ENCODE data around the gene SPACA4. TPM values are rescaled to one million over a fixed set of nuclear protein-coding genes. Genes with fewer than 3 reads are reported as not detected.

The SPACA4 gene
- total and polyA plus RNA-seq, 4 donors: not detected

DNA sequence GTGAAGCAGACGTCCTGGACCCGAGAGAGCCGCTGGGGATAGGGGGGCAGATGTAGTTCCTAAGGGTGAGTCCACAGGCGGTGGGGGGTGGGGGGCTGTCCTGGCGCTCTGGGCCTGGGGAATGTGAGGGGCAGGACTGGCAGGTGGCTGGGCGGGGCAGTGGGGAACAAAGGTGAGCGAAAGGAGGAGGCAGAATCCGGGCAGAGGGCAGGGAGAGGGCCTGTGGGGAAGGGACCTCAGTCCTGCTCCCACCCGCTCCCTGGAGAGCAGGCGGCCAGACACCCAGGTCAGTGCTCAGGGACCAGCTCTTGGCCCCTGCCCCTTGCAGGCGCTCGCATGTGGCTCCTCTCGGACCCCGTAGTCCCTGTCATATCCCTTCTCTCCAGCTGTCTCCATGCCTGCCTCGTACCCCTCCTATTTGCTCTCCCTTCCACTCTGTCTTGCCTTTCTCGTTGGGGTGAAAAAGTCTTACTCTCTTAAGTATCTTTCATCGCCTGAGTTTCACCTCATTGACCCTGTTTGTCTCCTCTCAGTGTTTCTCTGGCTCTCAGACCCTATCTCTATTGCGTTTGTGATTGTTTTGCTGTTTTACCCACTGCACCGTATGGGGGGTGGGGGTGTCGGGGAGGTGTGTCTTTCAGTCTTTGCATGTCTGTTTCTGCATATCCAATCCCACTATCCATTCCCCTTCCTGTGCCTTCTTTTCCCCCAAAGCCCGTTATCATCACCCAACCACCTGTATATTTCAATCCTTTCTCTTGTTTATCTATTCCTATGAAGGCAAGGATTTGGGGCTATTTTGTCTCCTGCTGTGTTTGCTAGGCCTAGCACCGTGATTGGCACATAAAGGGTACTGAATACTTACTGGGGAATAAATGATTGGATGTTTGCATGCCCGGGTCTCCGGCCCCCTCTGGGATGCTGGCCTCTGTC is 18.5 kb downstream of the SPACA4 start:
- 29% methylated on average over 24 of the region's 24 CpGs for WGBS

DNA sequence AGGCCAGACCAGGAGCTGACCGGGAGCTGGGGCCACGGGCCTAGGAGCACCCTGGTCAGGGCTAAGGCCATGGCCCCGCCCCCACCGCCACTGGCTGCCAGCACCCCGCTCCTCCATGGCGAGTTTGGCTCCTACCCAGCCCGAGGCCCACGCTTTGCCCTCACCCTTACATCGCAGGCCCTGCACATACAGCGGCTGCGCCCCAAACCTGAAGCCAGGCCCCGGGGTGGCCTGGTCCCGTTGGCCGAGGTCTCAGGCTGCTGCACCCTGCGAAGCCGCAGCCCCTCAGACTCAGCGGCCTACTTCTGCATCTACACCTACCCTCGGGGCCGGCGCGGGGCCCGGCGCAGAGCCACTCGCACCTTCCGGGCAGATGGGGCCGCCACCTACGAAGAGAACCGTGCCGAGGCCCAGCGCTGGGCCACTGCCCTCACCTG is 19.4 kb downstream of the SPACA4 start:
- peak; percentile 35 for DNase-seq (ENCODE audit: low spot score)
- Histone ChIP-seq H3K9me3 (ENCODE audit: control insufficient read depth in 4 of 4, low read length in 3 of 4) (no peaks in the 10 kb centered on the region), H3K9ac (ENCODE audit: low read depth in 1 of 2, low read length in 2 of 2) (no peak overlapping the region), H3K27ac (ENCODE audit: low read depth in 1 of 2, low read length in 2 of 2) (no peak overlapping the region), H3K4me3 (ENCODE audit: low read depth in 1 of 3, low read length in 3 of 3) (peak overlapping the region in 1 of 3 donors; percentile 41), H3K27me3 (ENCODE audit: control insufficient read depth in 4 of 4, insufficient read depth in 4 of 4, low read length in 3 of 4) (no peaks in the 10 kb centered on the region), H3K36me3 (ENCODE audit: control insufficient read depth in 4 of 4, insufficient read depth in 3 of 4, low read depth in 1 of 4, low read length in 3 of 4) (peaks cover 0 to 2% (median 0%) of the 10 kb centered on the region in 4 donors), H3K4me1 (ENCODE audit: control insufficient read depth in 4 of 4, insufficient read depth in 4 of 4, low read length in 3 of 4) (peaks cover 12 to 64% (median 40%) of the 10 kb centered on the region in 4 donors)
- WGBS: 77% methylated on average over 30 of the region's 30 CpGs
- no peak for TF ChIP-seq GABPA (IDR thresholded peaks at IDR 0.05 in 1 of 2, conservative IDR thresholded peaks at IDR 0.05 in 1 of 2)
- TF ChIP-seq, protein P1, sequence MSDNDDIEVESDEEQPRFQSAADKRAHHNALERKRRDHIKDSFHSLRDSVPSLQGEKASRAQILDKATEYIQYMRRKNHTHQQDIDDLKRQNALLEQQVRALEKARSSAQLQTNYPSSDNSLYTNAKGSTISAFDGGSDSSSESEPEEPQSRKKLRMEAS (IDR thresholded peaks at IDR 0.05): no peak
- TF ChIP-seq FOXA1 (IDR thresholded peaks at IDR 0.05): no peak
- TF ChIP-seq HNF4G (IDR thresholded peaks at IDR 0.05): no peak
- TF ChIP-seq JUND (IDR thresholded peaks at IDR 0.05): no peak
- TF ChIP-seq RAD21 (IDR thresholded peaks at IDR 0.05): no peak
- no peak for TF ChIP-seq SP1 (IDR thresholded peaks at IDR 0.05)
- no peak for TF ChIP-seq TAF1 (conservative IDR thresholded peaks at IDR 0.05)
- TF ChIP-seq FOXA2 (IDR thresholded peaks at IDR 0.05): no peak
- TF ChIP-seq ZBTB33 (IDR thresholded peaks at IDR 0.05): no peak
- no peak for TF ChIP-seq NR2F2 (IDR thresholded peaks at IDR 0.05)

More for the DNA sequence above, 18.5 kb downstream of the SPACA4 start:
- TF ChIP-seq HNF4A (conservative IDR thresholded peaks at IDR 0.05) (peak in 1 of 2 donors; percentile 3), FOXA2 (IDR thresholded peaks at IDR 0.05) (no peak)
- H3K27ac ChIP-seq (ENCODE audit: low read depth in 1 of 2, low read length in 2 of 2): peak overlapping the region; percentile 20 to 76
- peak overlapping the region; percentile 21 to 59 (median 57) for H3K4me3 ChIP-seq (ENCODE audit: low read depth in 1 of 3, low read length in 3 of 3)
- H3K9ac ChIP-seq (ENCODE audit: low read depth in 1 of 2, low read length in 2 of 2): peak overlapping the region in 1 of 2 donors; percentile 60
- no peaks in the 10 kb centered on the region for H3K36me3 ChIP-seq (ENCODE audit: control insufficient read depth in 4 of 4, insufficient read depth in 3 of 4, low read depth in 1 of 4, low read length in 3 of 4)
- no peaks in the 10 kb centered on the region for H3K9me3 ChIP-seq (ENCODE audit: control insufficient read depth in 4 of 4, low read length in 3 of 4)
- H3K4me1 ChIP-seq (ENCODE audit: control insufficient read depth in 4 of 4, insufficient read depth in 4 of 4, low read length in 3 of 4): peaks cover 10 to 56% (median 40%) of the 10 kb centered on the region in 4 donors
- H3K27me3 ChIP-seq (ENCODE audit: control insufficient read depth in 4 of 4, insufficient read depth in 4 of 4, low read length in 3 of 4): no peaks in the 10 kb centered on the region
- DNase-seq (ENCODE audit: low spot score): peak; percentile 64

GRCh38 chr19:48627201-48627864 is 20.8 kb downstream of the SPACA4 start:
- peaks cover 0 to 7% (median 1%) of the 10 kb centered on the region in 4 donors for H3K36me3 ChIP-seq (ENCODE audit: control insufficient read depth in 4 of 4, insufficient read depth in 3 of 4, low read depth in 1 of 4, low read length in 3 of 4)
- H3K27ac ChIP-seq (ENCODE audit: low read depth in 1 of 2, low read length in 2 of 2): peak overlapping the region in 1 of 2 donors; percentile 51
- H3K4me3 ChIP-seq (ENCODE audit: low read depth in 1 of 3, low read length in 3 of 3): no peak overlapping the region
- H3K9me3 ChIP-seq (ENCODE audit: control insufficient read depth in 4 of 4, low read length in 3 of 4): no peaks in the 10 kb centered on the region
- H3K9ac ChIP-seq (ENCODE audit: low read depth in 1 of 2, low read length in 2 of 2): no peak overlapping the region
- H3K4me1 ChIP-seq (ENCODE audit: control insufficient read depth in 4 of 4, insufficient read depth in 4 of 4, low read length in 3 of 4): peaks cover 12 to 66% (median 39%) of the 10 kb centered on the region in 4 donors
- no peaks in the 10 kb centered on the region for H3K27me3 ChIP-seq (ENCODE audit: control insufficient read depth in 4 of 4, insufficient read depth in 4 of 4, low read length in 3 of 4)
- peak; percentile 36 for DNase-seq (ENCODE audit: low spot score)
- WGBS: 58% methylated on average over 6 of the region's 6 CpGs
- TF ChIP-seq RAD21 (IDR thresholded peaks at IDR 0.05) (no peak), YY1 (IDR thresholded peaks at IDR 0.05) (no peak), SP1 (IDR thresholded peaks at IDR 0.05) (peak; percentile 72), FOXA2 (IDR thresholded peaks at IDR 0.05) (no peak), RXRA (IDR thresholded peaks at IDR 0.05) (peak; percentile 50 to 61), JUND (IDR thresholded peaks at IDR 0.05) (peak in 1 of 2 donors; percentile 24), NR2F2 (IDR thresholded peaks at IDR 0.05) (no peak), HNF4A (conservative IDR thresholded peaks at IDR 0.05) (peak; percentile 73 to 82), TAF1 (conservative IDR thresholded peaks at IDR 0.05) (no peak), GABPA (IDR thresholded peaks at IDR 0.05 in 1 of 2, conservative IDR thresholded peaks at IDR 0.05 in 1 of 2) (no peak)
- TF ChIP-seq, protein P1 (IDR thresholded peaks at IDR 0.05): peak; percentile 69
- TF ChIP-seq, protein P2, sequence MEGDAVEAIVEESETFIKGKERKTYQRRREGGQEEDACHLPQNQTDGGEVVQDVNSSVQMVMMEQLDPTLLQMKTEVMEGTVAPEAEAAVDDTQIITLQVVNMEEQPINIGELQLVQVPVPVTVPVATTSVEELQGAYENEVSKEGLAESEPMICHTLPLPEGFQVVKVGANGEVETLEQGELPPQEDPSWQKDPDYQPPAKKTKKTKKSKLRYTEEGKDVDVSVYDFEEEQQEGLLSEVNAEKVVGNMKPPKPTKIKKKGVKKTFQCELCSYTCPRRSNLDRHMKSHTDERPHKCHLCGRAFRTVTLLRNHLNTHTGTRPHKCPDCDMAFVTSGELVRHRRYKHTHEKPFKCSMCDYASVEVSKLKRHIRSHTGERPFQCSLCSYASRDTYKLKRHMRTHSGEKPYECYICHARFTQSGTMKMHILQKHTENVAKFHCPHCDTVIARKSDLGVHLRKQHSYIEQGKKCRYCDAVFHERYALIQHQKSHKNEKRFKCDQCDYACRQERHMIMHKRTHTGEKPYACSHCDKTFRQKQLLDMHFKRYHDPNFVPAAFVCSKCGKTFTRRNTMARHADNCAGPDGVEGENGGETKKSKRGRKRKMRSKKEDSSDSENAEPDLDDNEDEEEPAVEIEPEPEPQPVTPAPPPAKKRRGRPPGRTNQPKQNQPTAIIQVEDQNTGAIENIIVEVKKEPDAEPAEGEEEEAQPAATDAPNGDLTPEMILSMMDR (IDR thresholded peaks at IDR 0.05; ENCODE audit: low read depth, low read length, missing input control): no peak
- TF ChIP-seq, protein P3, sequence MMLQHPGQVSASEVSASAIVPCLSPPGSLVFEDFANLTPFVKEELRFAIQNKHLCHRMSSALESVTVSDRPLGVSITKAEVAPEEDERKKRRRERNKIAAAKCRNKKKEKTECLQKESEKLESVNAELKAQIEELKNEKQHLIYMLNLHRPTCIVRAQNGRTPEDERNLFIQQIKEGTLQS (IDR thresholded peaks at IDR 0.05): no peak

Data from liver (tissue), 9 donors.